ENCODE measurements around the gene CPVL. TPM values are rescaled to one million over a fixed set of nuclear protein-coding genes. Genes with fewer than 3 reads are reported as not detected.

The CPVL gene
- total RNA-seq, 4 donors from 2014 or later, result 3.9 to 34.1 (median 15.7) TPM

- Histone ChIP-seq H3K27me3 (no peaks in the 10 kb centered on the region), H3K9me3 (no peaks in the 10 kb centered on the region), H3K4me3 (no peak overlapping the region), H3K36me3 (no peaks in the 10 kb centered on the region), H3K27ac (peak overlapping the region in 2 of 4 donors; percentile 25 to 89), H3K4me1 (peaks cover 44 to 54% (median 47%) of the 10 kb centered on the region in 3 donors)
- 49 to 53% methylated on average over 11 of the region's 11 CpGs for WGBS, 2 donors
- DNase-seq, result no peak
- TF ChIP-seq CTCF (IDR thresholded peaks at IDR 0.05), result no peak
- TF ChIP-seq POLR2A (IDR thresholded peaks at IDR 0.05), result no peak
- intact Hi-C loops (cut with DNase I), result no loop called here
These were observed 156.0 kb downstream of the CPVL start for GRCh38 chr7:28990200-28990960.

GRCh38 chr7:28989211-28989980 lies 156.9 kb downstream of the CPVL start:
- intact Hi-C loops (cut with DNase I), result no loop called here

GRCh38 chr7:28988810-28989209 lies 157.5 kb downstream of the CPVL start:
- H3K27me3 ChIP-seq, result no peaks in the 10 kb centered on the region
- WGBS, 2 donors, result 14 to 32% methylated on average over 4 of the region's 4 CpGs
- intact Hi-C loops (cut with DNase I), result no loop called here
- peak overlapping the region; percentile 76 to 90 (median 88) for H3K27ac ChIP-seq
- H3K9me3 ChIP-seq, result no peaks in the 10 kb centered on the region
- peaks cover 51 to 70% (median 60%) of the 10 kb centered on the region in 3 donors for H3K4me1 ChIP-seq
- TF ChIP-seq CTCF (IDR thresholded peaks at IDR 0.05) (no peak), POLR2A (IDR thresholded peaks at IDR 0.05) (no peak)
- H3K36me3 ChIP-seq, result no peaks in the 10 kb centered on the region
- no peak for DNase-seq
- H3K4me3 ChIP-seq, result no peak overlapping the region

More at GRCh38 chr7:28989211-28989980, 156.9 kb downstream of the CPVL start:
- 62 to 63% methylated on average over 6 of the region's 6 CpGs for WGBS, 2 donors
- H3K36me3 ChIP-seq, result no peaks in the 10 kb centered on the region
- DNase-seq, result no peak
- peak overlapping the region; percentile 42 to 89 (median 81) for H3K27ac ChIP-seq
- no peaks in the 10 kb centered on the region for H3K9me3 ChIP-seq
- H3K4me3 ChIP-seq, result no peak overlapping the region
- H3K4me1 ChIP-seq, result peaks cover 51 to 64% (median 56%) of the 10 kb centered on the region in 3 donors
- TF ChIP-seq CTCF (IDR thresholded peaks at IDR 0.05) (no peak), POLR2A (IDR thresholded peaks at IDR 0.05) (no peak)
- H3K27me3 ChIP-seq, result no peaks in the 10 kb centered on the region

- no peak for DNase-seq
- 26 to 38% methylated on average over 5 of the region's 5 CpGs for WGBS, 2 donors
- no peaks in the 10 kb centered on the region for H3K9me3 ChIP-seq
- no peak for TF ChIP-seq POLR2A (IDR thresholded peaks at IDR 0.05)
- TF ChIP-seq CTCF (IDR thresholded peaks at IDR 0.05), result no peak
- H3K27me3 ChIP-seq, result no peaks in the 10 kb centered on the region
- intact Hi-C loops (cut with DNase I), result no loop called here
- peak overlapping the region in 2 of 4 donors; percentile 5 for H3K4me3 ChIP-seq
- peaks cover 51 to 74% (median 60%) of the 10 kb centered on the region in 3 donors for H3K4me1 ChIP-seq
- no peaks in the 10 kb centered on the region for H3K36me3 ChIP-seq
- H3K27ac ChIP-seq, result peak overlapping the region; percentile 76 to 90 (median 86)
These were observed 158.2 kb downstream of the CPVL start for GRCh38 chr7:28988091-28988490.

GRCh38 chr7:28986765-28987110 lies 159.6 kb downstream of the CPVL start:
- Histone ChIP-seq H3K36me3 (no peaks in the 10 kb centered on the region), H3K4me3 (peak overlapping the region in 3 of 4 donors; percentile 4 to 22 (median 15)), H3K9me3 (no peaks in the 10 kb centered on the region), H3K4me1 (peaks cover 51 to 80% (median 60%) of the 10 kb centered on the region in 3 donors), H3K27ac (peak overlapping the region; percentile 76 to 90 (median 86)), H3K27me3 (no peaks in the 10 kb centered on the region)
- peak in 1 of 6 experiments; percentile 11 for TF ChIP-seq CTCF (IDR thresholded peaks at IDR 0.05)
- TF ChIP-seq POLR2A (IDR thresholded peaks at IDR 0.05), result no peak
- 3 to 11% methylated on average over 2 of the region's 2 CpGs for WGBS, 2 donors
- no peak for DNase-seq
- intact Hi-C loops (cut with DNase I), result no loop called here

Data from esophagus squamous epithelium (tissue), 5 donors.